Lower leg skin (tissue), 4 donors: ENCODE data around the gene GPRIN2. TPM values are rescaled to one million over a fixed set of nuclear protein-coding genes. Genes with fewer than 3 reads are reported as not detected.

Source experiments
- DNase-seq, 2 donors: peaks; one replicate each; pipeline ENCODE4 v3.0.0-alpha.2; 2019; ENCODE audit warnings: low spot score in 2 of 2
- H3K4me3 ChIP-seq: fragments of 200-600 bp; sonication (generic); 2 replicates; pipeline ENCODE4 v1.5.1; 2017; ENCODE audit warnings: mild to moderate bottlenecking, low read depth; ENCODE audit not compliant: poor library complexity, severe bottlenecking
- POLR2A ChIP-seq, 2 donors: fragments of 450-650 bp; IDR thresholded peaks; one replicate each; pipeline ENCODE4 v1.6.1; 2016 to 2017; ENCODE audit warnings: antibody characterized with exemption in 2 of 2, mild to moderate bottlenecking in 1 of 2, moderate library complexity in 1 of 2
- WGBS, 2 donors: methylation state at CpG; one replicate each; pipeline ENCODE4 v1.1.5; 2018; 5-methylcytosine and 5-hydroxymethylcytosine counted together
- intact Hi-C: fragments of 100-400 bp; cut with DNase I; formaldehyde crosslinking; loops from one replicate; pipeline ENCODE4 v1.15.0; 2023; ENCODE audit warnings: low total_unique reads
- total RNA-seq, 4 donors: library from RNA; depleted of rRNA; stranded (reverse); fragments of >200 nt; gene quantifications; one replicate each; pipeline ENCODE4 v1.1.0, GENCODE V29; 2016
- TF ChIP-seq, protein P1 (sequence below), 3 donors: fragments of 450-650 bp; IDR thresholded peaks; one replicate each; pipeline ENCODE4 v1.5.1; 2016; ENCODE audit warnings: antibody characterized with exemption in 3 of 3, mild to moderate bottlenecking in 3 of 3, moderate library complexity in 2 of 3

Gene GPRIN2
- total RNA-seq, 4 donors from 2014 or later: 50.5 to 118 (median 61.8) TPM

GRCh38 chr10:46552526-46553237 is 3.8 kb downstream of the GPRIN2 start:
- WGBS, 2 donors: 87 to 89% methylated on average over 10 of the region's 10 CpGs
- TF ChIP-seq, protein P1, sequence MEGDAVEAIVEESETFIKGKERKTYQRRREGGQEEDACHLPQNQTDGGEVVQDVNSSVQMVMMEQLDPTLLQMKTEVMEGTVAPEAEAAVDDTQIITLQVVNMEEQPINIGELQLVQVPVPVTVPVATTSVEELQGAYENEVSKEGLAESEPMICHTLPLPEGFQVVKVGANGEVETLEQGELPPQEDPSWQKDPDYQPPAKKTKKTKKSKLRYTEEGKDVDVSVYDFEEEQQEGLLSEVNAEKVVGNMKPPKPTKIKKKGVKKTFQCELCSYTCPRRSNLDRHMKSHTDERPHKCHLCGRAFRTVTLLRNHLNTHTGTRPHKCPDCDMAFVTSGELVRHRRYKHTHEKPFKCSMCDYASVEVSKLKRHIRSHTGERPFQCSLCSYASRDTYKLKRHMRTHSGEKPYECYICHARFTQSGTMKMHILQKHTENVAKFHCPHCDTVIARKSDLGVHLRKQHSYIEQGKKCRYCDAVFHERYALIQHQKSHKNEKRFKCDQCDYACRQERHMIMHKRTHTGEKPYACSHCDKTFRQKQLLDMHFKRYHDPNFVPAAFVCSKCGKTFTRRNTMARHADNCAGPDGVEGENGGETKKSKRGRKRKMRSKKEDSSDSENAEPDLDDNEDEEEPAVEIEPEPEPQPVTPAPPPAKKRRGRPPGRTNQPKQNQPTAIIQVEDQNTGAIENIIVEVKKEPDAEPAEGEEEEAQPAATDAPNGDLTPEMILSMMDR (IDR thresholded peaks at IDR 0.05): no peak
- TF ChIP-seq POLR2A (IDR thresholded peaks at IDR 0.05): no peak
- DNase-seq: peak in 1 of 2 donors; percentile 86
- intact Hi-C loops: no loop called here
- no peak overlapping the region for H3K4me3 ChIP-seq

DNA sequence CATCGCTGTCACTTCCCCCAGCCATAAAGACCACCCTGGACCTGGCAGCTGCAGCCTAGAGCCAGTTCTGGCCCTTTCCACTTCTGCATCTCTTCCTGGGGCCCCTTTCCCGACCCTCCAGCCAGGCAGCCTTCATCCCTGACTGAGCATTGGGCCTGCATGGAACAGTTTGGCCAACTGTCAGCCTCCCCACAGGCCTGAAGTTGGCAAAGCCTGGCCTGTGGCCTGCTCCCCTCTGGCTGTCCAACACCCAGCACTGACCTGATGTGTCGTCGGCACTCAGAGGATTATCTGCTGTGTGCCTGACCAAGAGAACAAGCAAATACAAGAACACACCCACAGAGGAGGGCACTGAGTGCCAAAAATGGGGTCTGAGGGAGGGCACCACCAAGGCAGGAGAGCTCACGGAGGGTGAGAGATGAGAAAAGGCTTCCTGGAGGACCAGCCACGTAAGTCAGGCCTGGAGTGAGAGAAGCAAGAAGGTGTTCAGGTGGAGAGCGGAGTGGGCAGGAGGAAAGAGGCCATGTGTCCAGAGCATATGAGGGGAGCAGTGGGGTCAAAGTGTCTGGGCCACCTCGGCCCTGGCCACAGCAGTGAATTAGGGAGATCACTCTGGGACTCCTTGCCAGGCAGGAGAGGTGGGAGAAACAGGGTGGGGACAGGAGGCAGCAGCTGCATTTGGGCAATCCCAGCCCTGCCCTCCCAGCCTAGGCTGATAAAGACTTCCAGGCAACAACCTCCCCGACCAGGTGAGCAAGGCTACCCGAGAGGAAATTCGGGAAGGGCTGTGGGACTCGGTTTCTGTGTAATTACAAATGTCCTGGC is 4.5 kb downstream of the GPRIN2 start:
- intact Hi-C loops: no loop called here
- no peak overlapping the region for H3K4me3 ChIP-seq
- DNase-seq: peak; percentile 19 to 85
- 72 to 75% methylated on average over 12 of the region's 12 CpGs for WGBS, 2 donors
- TF ChIP-seq, protein P1 (IDR thresholded peaks at IDR 0.05): no peak

DNA sequence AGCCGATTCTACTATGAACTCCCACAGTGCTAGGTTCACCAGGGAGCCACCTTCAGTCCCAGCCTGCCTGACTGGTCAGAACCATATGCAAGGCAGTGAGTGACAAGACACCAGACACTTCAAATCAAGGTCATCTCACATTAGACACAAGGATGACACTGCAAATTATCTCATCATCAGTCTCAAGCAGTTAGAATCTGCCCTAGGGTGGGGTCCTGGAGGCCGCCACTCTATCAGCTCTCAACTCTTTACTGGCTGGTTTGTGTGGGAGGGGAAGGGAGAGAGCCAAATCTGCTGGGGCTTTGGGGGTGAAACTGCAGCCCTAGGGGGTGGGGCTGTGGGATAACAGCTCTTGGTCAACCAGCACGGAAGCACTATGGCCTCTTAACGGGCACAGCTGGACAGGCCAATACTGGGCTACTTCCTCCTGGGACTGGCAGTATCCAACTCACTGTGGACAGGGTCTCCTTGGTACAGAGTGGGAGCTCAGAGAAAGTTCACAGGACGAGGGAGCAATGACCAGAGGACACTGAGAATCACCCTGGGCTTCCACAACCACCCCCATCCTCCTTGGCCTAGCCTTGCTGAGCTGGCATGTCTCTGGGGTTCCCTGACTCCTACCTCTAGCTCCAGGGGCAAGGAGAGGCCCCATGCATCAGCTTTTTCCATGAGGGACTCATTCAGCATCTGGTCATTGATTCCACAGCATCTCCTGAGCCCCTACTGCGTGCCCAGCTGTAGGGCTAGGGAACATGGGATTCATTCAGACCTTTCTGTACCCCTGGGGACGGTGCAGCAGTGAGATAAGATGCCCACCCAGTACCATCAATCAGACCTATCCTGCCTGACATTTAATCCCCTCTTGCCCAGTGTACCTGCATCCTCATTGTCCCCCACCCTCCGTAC is 5.4 kb downstream of the GPRIN2 start:
- WGBS, 2 donors: 76% methylated on average over 8 of the region's 8 CpGs
- intact Hi-C loops: no loop called here
- no peak overlapping the region for H3K4me3 ChIP-seq
- no peak for TF ChIP-seq POLR2A (IDR thresholded peaks at IDR 0.05)
- TF ChIP-seq, protein P1 (IDR thresholded peaks at IDR 0.05): no peak
- DNase-seq: peak; percentile 14 to 88

GRCh38 chr10:46550076-46550790 is 6.2 kb downstream of the GPRIN2 start:
- H3K4me3 ChIP-seq: no peak overlapping the region
- TF ChIP-seq, protein P1 (IDR thresholded peaks at IDR 0.05): no peak
- TF ChIP-seq POLR2A (IDR thresholded peaks at IDR 0.05): no peak
- 85 to 91% methylated on average over 19 to 20 of the region's 20 CpGs for WGBS, 2 donors
- peak in 1 of 2 donors; percentile 14 for DNase-seq
- intact Hi-C loops: no loop called here
